GM19372 (cell line): ENCODE results near the gene LDLRAD1.
A peak's percentile ranks its signal among the peaks of the same experiment; 100 is the strongest.
"Not testable (repeated sequence)": the region's sequence is repeated elsewhere in the genome, so short reads cannot be mapped to it uniquely, and the experiment has no call there.

Source experiments
- ATAC-seq: cut with Tn5 transposase; IDR thresholded peaks from one replicate; pipeline ENCODE4 v1.9.1; 2021; ENCODE audit warnings: mild to moderate bottlenecking, low read depth, moderate library complexity; ENCODE audit not compliant: unreplicated experiment

Gene LDLRAD1, protein sequence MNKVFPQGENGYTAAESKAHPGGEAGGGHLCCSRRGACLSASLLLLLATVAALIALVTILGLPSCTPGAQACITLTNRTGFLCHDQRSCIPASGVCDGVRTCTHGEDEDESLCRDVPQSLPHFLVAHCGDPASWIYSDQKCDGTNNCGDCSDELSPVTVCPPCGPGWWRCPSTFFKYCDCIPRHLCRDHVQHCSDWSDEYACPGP

DNA sequence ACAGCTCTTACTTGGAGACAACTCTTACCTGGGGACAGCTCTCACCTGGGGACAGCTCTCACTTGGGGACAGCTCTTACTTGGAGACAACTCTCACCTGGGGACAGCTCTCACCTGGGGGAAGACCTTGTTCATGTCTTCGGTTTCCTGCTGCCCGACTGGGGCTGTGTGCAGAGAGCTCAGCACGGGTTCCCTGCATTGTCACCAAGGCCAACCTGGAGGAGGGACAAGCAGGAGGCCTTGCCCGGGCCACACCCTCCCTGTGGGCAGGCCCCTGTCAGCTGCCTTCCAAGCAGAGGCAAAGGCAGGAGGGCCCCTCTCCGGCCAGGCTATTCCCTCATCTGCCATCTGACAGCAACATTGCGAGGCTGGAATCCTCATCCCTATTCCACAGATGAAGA is at the start of gene LDLRAD1:
LDLRAD1 (minus strand) TSS at position 208 of the 400 bp plus-strand sequence; CDS start at position 134, 74 bp downstream.
- no peak for ATAC-seq

DNA sequence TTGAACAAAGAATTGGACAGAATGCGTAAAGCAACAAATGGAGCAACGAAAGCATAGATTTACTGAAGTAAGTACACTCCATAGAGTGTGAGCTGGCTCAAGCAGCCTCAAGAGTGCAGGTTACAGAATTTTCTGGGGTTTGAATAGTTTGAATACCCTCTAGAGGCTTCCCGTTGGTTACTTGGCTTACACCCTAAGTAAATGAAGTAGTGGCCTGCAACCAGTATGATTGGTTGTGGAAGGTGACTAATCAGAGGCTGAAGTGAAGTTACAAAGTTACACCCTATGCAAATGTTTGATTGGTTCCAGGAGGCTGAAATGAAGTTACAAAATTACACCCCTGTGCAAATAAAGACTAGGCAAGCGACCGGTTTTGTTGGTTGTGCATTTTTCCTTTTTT is 46.3 kb upstream of the LDLRAD1 start:
- no peak for ATAC-seq

DNA sequence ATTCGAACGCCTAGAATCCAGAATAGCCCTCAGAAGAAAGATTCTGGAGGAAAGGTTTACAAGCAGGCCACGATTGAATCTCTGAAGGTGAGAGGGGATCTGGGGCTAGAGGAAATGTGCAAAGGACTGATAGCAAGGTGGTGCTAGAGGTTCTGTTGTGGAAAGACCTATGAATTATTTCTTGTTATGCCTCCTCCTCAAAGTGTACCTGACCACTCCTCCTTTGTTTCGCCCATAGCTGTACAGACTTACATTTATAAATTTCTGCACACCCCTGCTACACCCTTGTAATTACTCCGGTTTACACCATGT is 36.4 kb upstream of the LDLRAD1 start:
- no peak for ATAC-seq

DNA sequence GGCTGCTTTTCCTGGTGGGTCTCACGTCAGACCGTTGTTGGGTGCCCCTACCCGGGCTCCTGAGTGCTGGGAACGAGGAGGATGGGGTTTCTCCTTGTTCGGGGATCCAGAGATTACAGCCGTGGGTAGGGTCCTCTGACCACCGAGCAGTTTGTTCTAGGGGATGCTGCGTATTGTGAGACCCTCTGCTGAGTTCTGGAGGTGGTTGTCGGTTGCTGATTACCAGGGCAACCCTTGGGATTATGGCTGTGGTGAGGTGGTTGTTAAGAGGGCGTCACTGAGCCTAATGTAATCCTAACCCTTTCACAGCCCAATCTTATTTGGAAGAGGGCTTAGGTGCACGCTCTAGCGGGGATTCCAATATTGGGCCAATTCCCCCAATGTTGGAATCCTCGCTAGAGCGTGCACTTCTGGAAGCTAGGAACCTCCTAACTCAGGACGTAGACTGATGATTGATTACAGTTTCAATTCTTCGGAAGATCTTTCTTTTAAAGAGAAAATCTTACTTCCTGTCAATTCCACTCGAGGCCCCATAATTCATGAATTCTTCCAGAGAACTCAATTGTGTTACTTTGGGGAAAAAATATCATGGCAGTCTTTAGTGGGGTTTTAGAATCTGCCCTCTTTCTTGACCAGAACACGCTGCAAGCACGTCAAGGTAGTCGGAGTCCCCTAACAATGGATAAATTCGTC is 35.9 kb upstream of the LDLRAD1 start:
- ATAC-seq = no peak

DNA sequence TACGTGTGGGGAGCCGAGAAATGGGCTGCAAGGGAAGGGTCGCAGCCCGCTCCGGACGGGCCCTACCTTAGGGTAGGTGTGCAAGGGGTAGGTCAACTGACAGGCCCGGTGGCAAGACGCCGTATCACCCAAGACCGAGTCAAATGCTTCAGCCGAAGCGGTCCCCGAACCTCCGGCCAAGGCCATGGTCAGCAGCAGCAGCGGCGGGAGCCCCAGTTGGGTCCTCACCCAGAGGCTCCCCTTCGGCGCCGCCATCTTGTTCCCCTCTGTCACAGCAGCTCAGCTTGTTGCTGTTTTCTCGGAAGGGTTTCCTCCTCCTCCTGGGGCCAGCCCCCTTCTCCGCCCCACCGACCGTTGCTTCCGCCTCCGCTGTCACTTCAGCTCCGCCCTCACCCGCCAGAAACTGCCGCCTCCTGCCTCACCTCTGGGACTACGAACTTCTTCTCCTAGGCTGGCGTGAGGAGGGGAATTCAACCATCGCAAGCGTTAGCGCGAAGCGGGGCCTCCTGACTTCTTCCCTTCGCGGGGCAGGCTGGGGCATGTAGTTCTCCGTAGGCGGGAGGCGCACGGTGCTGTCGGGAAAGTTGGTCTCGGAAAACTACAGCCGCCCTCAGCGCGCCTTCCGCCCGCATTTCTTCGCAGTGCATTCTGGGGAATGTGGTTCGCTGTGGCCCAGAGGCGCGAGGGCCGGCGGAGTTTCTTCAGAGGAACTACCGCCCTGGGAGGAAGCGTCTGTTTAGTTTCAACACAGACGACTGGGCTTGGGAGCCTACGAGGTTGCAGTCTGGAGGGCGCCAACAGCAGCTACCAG is 35.2 kb upstream of the LDLRAD1 start, which contains the start of the genes TCEANC2 and TMEM59:
TCEANC2 (plus strand) TSS at position 675 of the 811 bp plus-strand sequence. CDS start 815 bp downstream, outside the sequence.
TMEM59 (minus strand) TSS at position 271 of the 811 bp plus-strand sequence; CDS start at position 255, 16 bp downstream.
- ATAC-seq = peak; percentile 90

DNA sequence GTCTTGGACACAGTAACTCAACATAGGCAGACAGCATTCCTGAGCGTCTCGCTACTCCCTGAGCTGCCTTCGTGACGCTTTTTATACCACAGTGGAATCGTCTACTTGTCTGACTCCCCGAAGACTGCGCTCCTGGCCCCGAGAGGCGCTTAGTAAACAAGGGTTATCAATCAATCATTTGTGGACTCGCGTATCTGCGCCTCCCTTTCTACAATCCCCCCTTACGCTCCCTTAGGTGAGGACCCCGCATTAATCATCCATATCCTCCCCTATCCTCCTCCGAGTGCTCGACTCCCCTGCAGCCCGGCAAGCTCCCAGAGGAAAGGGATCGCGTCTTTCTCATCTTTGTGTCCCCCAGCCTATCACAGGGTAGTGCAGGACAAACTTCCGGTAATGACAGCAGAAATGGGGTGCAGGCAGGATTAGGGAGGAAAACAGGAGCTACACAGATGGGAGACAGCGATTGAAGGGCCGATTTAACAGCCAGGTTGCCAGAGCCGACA is 34.5 kb upstream of the LDLRAD1 start:
- peak; percentile 6 for ATAC-seq

DNA sequence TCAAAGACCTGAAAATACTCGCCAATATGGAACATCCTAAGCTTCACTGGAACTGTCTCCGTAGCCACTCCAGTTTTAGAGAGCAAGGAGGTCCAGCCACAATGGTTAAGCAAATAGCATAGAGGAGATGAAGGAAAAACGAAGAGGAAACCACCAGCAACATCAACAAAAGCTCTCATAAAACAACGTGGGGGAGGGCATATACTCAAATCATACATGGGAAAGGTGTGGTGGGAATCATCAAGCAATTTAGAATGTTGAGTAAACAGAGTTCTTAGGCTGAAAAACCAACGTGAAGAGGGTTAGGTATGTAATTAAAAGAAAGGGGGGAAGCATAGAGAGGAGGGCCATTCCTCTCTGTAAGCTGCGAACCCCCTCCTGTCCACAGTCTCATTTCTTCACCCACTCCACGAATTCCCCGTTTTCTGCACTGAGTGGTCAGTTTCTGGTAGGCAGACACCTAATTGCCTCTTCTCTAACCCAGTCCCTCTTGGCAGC is 34.0 kb upstream of the LDLRAD1 start:
- no peak for ATAC-seq

DNA sequence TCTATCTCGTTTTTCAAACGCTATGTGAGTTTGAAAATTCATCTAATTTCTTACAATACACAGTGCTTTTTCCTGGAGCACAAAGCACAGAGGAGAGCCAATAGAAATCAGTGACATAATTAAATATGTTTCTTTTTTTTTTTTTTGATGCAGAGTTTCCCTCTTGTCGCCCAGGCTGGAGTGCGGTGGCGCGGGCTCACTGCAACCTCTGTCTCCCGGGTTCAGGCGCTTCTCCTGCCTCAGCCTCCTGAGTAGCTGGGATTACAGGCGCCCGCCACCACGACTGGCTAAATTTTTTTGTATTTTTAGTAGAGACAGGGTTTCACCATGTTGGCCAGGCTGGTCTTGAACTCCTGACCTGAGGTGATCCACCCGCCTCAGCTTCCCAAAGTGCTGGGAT is 32.4 kb upstream of the LDLRAD1 start:
- not testable (repeated sequence) for ATAC-seq

DNA sequence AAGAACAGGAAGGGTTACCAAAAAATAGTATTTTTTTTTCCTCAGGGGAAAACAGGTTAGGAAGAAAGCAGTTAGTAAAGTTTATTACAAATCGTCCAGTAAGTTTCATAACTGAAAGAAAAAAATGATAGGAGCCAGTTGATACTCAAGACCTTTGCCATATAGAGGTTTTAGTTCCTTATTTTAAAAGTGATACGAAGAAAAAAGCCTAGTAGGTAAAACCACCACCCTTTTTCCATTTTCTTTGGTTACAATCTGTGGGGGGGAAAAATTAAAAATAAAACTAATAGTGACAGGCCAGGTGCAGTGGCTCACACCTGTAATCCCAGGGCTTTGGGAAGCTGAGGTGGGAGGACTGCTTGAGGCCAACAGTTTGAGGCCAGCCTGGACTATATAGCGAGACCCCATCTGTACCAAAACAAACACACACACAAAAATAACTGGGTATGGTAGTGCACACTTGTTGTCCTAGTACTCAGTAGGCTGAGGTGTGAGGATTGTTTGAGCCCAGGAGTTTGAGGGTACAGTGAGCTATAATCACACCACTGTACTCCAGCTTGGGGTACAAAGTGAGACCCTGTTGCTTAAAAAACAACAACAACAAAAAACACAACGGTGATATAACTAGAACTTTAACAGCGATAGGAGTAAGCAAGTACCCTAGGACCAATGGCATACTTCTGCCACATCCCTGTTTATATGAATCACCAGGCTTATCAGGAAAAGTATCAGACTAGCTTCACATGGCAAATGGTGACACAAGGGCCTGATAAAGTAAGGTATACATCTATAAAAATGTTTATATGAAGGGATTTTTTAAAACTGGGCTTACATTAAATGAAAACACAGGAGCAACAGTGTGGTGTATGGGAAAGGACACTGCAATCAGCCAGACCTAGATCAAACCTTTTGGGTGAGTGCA is 29.7 kb upstream of the LDLRAD1 start:
- peak; percentile 52 for ATAC-seq

DNA sequence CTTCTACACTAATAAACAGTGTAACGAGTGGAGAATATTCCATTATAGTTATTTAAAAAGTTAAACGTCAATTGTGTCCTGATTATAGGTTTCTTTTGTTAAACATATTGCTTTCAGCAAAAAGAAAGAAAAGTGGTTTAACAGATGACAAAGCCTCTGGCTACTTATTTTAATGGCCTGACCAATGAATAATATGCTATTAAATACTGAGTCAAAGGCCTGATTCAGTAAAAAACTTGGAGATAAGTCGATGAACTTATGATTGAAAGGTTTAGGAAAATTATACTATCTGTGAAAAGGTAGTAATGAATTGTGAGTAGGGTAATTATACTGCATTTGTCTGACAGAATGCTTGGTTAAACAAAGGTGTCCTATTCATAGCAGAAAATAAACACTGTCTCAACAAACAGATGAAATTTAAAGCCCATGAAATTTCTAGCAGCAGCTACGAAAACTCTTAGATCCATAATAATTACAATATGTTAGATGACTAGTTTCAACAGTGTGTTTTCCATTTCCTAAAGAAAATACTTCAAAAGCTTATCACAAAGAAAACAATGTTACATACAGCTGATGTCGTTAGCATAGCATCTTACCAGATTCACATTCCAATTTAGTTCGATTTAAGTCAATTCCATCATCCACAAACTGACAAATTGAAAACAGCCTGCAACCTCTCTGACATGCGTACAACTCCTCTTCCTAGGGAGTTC is 28.8 kb upstream of the LDLRAD1 start:
- no peak for ATAC-seq

DNA sequence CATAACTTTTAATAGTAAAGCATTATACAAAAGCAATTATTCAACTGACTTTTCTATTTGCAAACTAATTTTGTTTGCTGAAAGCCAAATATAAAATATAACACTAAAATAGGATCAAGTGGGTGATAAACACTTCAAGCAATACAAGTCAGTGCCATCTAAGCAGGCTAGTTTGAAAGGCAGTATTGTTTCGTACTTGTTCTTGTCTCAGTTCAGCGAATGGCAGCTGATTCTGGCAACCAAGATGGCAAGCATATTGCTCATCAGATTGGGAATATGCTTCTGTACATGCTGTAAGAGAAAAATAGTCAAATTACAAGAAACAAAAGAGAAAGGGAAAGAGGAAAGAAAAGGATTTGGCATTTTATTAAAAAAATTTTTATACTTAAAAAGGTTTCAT is 27.5 kb upstream of the LDLRAD1 start:
- no peak for ATAC-seq

DNA sequence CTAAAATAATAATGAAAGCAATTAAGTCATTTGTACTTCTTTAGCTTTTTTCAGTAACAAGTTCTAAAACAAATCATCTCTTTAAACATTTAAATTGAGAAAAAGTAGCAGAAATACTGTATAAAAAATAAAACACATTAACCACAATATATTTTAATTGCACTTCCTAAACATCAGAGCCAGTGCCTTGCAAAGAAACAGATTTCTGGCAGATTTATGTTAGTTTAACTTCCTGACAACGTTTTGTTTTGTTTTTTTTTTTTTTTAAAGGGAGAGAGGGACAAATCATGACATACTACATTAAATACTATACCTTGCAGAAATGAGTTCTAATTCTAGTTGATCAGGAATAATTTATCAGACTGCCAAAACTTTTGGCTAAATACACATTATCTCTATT is 23.8 kb upstream of the LDLRAD1 start:
- ATAC-seq = no peak

DNA sequence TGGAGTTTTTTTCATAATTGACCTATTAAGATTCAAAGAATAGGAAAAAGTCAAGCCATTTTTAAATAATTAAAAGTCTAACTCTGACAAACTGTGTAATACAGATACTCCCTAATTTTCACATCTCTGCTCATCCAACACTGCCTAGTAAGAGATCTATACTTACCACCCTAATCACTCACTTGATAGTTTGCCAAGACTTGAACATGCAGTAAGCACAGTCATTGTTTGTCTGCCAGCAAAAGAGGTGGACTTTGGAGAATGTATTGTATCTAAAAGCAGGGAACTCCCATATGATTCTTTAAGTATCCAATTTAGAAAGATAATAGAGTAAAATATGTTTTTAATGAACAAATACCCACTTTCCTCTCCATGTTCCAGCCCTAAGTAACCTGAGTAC is 19.5 kb upstream of the LDLRAD1 start:
- no peak for ATAC-seq

DNA sequence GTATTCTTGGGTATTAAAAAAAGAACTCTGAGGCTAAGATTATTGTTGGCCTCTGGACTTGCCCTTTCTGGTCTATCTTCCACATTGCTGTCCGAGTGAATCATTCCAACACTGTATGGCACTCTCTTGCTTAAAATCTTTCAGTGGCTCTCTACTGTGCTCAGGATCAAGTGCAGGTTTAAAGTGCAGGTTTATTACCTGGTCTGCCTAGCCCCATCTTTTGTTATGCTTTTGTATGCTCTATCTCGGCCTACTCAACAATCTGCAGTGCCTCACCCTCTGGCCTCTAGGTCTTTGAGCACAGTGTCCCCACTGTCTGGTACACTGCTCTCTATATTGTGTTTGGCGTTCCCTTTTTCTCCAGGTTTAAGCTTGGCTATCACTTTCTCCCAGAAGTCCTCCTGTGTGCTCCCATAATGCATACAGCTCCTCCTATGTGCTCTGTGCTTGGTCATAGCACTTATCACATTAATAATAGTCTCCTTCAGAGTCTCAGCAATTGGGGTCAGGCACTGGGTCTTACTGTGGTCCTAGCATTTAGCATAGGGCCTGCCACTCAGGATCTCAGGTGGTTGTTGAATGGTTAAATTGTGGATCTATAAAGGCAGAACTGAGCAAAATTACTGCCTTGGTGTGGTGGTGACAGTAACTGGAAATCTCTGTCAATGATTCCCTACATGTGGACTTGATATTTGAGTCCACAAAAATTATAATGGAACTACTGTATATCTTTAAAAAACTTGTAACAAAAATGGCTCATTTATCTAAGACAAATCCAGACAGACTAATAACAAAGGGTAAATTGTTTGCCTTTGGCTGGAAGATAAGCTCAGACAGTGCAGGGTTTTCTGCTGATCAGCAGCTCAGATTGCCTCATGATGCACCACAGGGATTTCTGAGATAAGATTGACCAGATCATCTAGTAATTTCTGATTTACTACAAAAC is 10.6 kb upstream of the LDLRAD1 start:
- no peak for ATAC-seq

DNA sequence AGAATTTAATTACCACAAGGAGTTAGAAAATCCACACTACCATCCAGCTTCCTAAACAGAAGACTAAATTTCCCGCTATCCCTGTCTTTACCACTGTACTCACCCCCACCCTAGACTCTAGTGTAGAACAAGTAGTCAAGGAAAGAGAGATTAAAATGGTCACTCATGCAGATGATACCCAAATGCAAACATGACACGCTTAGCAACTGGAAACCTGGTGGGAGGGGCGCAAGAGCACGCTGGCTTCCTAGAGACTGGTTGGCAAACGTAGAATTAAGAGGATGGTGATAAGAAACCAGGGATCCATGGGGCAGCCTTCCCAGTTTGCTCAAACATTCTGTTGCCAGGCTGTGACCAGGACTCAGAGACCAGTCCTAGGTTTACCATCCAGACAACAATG is 9.9 kb upstream of the LDLRAD1 start:
- no peak for ATAC-seq

DNA sequence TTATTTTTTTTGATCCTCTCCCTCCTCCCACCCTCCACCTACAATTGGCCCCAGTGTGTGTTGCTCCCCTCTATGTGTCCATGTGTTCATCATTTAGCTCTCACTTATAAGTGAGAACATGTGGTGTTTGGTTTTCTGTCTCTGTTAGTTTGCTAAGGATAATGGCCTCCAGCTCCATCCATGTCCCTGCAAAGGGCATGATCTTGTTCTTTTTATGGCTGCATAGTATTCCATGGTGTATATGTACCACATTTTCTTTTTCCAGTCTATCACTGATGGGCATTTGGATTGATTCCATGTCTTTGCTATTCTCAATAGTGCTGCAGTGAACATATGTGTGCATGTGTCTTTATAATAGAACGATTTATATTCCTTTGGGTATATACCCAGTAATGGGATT is 6.8 kb upstream of the LDLRAD1 start:
- not testable (repeated sequence) for ATAC-seq

DNA sequence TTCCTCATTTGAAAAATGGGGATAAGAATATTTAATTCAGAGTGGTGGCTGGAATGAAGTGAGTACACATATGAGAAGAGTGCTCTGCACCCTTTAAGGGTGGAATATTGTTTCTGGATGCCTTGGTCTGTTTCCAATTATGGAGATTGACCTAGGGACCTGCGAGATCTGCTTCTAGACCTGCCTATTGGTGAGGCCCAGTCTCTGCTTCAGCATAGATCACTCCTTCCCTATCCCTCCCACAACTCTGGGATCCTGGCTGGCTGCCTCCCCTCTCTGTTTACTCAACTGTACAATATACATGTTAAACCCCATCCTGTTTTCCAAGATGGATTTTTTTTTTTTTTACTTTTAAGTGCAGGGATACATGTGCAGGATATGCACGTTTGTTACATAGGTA is 6.4 kb upstream of the LDLRAD1 start:
- ATAC-seq = no peak

DNA sequence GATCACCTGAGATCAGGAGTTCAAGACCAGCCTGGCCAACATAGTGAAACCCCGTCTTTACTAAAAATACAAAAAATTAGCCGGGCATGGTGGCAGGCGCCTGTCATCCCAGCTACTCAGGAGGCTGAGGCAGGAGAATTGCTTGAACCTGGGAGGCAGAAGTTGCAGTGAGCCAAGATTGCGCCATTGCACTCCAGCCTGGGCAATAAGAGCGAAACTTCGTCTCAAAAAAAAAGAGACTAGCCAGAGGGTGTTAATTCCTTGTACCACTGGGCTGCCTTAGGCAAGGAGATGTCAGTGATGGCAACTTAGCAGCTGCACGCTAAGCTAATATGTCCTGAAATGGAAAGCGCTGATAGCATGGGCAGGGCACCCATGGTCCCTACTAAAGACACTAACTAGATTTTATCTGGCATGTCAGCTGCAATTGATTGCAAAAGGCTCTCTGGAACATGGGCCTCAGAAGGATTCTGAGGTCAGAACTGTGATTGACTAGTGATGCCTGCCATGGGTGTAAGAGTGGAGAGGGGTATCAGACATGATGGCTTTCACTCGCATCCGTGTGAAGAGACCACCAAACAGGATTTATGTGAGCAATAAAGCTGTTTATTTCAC is 1.7 kb upstream of the LDLRAD1 start:
- not testable (repeated sequence) for ATAC-seq
